Hematopoietic multipotent progenitor cell (in vitro differentiated cells): ENCODE results near the gene SPDYE4. TPM values are rescaled to one million over a fixed set of nuclear protein-coding genes. Genes with fewer than 3 reads are reported as not detected.
A peak's percentile ranks its signal among the peaks of the same experiment; 100 is the strongest.

Experiments used
- DNase-seq, 3 donors: peaks; one replicate each; pipeline ENCODE4 v3.0.0-alpha.2; 2011 to 2015; ENCODE audit warnings: low read depth in 2 of 3, low spot score in 2 of 3
- total RNA-seq: library from RNA; depleted of rRNA; stranded (reverse); fragments of >200 nt; gene quantifications from one replicate; pipeline ENCODE4 v1.2.3, GENCODE V29; 2012

The SPDYE4 gene
- total RNA-seq, 1 donor, result not detected

DNA sequence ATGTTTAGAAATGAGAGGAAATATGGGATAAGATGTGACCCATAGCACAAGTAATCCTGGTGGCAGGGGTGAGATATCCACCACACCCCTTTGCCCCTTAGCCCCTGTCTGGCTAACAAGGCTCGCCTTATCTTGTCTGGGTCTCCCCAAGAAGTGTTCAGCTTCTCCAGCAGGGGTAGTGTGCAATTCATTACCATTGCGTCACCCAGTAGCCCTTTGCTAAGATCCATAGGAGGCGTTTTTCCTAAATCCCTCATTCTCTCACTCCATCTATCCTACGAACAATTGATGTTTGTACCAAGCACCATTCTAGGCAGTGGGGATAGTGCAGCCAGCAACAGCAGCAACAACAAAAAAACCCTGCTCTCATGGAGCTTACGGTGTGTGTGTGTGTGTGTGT lies 44.5 kb downstream of the SPDYE4 start:
- DNase-seq, result no peak

DNA sequence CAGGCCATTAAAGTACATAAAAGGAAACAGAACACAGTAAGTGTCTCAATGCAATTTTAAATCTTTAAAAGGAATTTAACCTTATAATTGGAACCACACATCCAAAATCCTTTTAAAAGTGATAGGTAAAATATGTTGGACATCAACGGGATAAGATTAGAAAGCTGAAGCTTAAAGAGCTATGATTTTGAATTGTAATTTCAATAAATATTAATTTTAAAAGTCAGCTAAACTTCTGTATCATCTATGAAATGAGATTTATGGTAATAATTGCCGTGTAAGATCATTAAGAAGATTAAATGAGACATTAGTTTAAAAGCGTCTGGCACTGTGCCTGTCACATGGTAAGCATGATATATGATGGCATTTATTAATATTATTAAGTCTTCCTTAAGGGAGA lies 45.0 kb downstream of the SPDYE4 start:
- DNase-seq, result no peak

DNA sequence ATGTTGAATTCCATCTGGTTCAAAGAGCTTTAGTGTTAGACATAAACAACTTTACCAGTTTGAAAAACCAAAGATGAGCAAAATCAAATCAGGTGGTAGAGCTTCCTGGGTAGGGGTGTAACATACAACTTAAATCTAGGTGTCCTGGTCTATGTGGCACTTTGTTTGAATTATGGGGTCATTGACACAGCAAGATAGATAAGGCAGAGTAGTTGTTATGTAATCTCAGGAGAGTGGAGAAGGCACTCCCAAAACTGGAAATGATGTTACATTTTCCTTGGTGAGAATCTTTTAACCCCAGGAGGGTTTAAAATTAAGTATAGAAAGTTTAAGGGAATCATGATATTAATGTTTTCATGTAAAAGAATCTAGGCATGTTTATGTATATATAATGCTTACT lies 45.6 kb downstream of the SPDYE4 start:
- no peak for DNase-seq

DNA sequence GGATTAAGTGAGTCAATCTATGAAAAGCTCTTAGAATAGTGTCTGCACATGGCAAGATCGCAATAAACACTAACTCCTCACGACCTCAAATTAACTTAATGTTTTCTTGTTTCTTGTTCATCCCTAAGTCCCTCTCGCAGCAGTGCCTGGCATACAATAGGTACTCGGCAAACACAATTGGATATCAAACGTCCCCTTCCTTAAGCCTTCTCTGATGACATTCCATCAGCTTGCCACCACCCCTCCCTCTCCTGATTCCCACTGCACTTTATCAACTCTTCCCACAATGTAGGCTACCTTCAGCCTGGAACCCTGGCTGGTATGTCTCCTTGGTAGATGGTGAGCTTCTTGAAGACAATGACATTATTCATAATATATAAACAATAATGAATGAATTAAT lies 47.1 kb downstream of the SPDYE4 start:
- DNase-seq, result no peak

DNA sequence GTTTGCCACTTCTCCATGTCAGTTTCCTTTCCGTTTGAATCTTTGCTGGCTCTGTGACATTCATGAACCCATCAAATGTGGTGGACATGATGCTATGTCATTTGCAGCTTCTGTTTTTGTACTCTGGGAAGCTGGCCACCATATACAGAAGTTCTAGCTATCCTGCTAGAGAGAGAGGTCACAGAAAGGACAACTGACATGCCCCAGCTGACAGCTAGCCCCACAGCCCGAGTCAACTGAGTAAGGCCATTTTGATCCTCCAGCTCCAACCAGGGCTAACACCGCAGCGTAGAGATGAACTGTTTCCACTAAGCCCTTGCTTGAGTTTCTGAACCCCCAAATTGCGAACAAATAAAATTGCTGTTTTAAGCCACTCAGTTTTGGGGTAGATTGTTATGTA lies 47.5 kb downstream of the SPDYE4 start:
- DNase-seq, result no peak

DNA sequence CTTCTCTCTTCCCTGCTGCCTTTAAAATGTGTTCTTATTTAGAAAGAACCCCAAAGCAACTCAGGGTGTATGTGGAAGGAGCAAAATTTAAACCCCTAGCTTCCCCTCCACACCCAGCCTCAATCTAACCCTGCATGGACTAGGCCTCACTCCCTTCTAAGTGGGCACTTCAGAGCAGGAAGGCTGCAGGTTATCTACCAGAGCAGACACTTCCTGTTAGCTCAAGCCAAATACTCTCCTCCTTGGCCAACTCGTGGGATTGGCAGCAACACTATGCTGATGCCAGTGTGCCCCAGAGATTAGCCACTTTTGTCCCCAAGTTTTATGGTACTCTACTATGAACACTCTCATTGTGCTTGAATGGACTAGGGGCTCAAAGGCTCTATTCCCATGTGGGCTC lies 49.3 kb downstream of the SPDYE4 start:
- peak in 2 of 3 donors; percentile 91 to 98 for DNase-seq

DNA sequence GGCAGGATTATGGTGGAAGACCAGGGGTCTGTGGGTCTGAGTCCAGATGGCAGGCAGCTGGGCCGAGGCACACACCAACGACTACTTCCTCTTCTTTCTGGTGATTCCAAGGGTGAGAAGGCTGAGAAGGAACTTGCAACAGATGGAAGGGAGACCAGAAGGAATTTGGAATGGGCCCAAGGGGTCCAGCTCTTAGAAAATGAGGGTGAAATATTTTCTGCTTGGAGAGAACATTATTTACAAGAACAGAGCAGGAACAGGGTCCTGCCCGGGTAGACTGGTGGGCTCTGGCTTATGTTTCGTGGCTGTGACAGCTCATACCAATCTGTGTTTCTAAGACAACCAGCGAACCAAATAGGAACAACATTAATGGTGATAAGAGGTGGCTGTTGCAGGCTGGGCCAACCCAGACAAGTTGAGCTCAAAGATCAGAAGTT lies 50.3 kb downstream of the SPDYE4 start:
- DNase-seq, result peak in 2 of 3 donors; percentile 66 to 88

DNA sequence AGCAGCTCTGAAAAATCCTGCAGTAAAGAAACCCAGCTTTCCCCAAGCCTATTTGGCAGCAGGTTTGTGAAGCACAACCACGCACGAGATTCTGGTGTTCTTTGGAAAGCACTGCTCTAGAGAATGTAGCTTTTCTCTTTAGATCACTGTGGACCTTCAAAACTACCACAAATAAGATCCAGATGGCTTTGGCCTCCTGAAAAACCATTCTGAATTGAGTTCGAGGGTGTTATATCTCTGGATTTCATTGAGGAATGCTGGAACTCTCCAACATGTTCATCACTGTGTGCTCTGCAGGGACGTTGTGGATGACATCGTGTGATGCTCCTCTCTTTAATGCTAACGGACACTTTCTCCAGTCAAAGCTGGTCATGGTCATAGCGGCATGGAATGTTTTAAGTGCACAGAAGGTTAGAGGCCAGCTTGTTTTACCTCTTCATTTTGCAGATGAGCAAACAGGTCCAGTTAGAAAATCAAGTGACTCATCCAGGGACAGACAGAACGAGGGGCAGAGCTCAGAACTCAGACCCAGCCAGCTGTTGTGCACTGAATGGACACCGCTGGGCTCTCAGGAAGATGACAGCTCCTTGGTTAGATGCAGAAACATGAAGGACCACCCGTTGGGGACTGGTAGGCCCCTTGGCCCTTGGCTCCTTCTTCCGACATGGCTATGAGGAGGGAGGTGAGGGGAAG lies 50.9 kb downstream of the SPDYE4 start:
- DNase-seq, result no peak

DNA sequence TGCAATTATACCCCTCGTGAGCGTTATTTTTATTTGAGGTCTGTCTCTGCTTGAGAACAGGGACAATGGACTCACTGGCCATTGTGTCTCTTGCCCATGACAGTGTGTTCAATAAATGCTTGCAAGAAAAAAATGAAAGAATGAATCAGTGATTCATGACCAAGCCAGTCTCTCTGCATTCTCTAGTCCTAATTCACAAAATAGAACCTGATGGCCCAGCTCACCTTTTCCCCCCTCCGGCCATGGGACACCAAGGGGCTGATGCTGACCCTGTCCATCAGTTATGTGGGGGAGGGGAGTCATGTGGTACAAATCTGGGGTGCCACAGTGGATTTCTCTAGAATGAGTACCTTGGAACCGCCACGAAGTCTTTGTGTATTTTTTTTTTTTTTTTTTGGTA lies 51.9 kb downstream of the SPDYE4 start:
- DNase-seq, result no peak

DNA sequence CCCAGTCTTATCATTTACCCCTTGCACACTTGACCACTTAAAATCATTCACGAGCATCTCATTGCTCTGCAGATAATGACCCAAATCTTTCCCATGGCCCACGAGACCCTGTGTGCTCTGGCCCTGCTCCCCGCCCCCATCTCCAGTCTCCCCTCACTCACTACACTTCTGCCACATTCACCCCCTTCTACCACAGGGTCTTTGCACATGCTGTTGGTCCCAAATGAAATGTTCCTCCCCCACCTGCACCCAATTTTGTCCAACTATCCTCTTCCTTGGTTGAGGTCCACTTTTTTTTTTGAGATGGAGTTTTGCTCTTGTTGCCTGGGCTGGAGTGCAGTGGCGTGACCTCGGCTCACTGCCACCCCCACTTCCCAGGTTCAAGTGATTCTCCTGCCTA lies 52.9 kb downstream of the SPDYE4 start:
- DNase-seq, result no peak

DNA sequence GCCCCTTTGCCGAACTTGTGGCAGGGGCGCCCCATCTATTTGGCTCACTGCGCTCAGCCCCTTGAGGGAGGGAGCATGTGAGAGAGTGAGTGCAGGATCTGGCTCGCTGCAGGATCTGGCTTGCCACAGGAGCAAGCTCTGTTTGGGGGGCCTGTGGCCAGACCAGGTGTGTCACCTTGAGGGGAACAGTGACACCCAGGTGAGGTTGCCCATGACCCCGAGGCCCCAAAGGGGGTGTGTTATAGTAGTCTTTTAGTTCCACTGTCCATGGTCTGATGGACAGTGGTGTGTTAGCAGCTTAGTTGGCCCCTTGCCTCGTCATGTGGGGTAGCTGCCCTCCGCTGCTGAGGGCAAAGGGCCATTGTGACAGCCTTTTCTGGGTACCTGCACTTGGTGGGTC lies 55.3 kb downstream of the SPDYE4 start:
- DNase-seq, result no peak

DNA sequence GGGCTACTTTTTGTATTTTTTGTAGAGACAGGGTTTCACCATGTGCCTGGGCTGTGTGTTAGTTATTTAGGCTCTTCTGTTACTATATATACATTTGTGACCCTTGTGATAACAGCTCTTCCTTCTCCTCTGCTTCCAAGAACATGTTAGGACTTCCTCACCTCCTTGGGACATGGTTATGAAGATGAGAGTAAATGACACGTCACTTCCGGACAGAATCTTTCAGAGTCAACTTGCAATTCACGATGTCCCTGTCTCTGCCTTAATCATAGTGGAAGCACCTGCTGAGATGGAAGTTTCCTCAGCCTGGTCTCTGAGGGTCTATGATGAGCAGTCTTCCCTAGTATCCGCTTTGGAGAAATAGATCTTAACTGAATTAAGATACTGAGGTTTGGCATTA lies 56.6 kb downstream of the SPDYE4 start:
- no peak for DNase-seq

DNA sequence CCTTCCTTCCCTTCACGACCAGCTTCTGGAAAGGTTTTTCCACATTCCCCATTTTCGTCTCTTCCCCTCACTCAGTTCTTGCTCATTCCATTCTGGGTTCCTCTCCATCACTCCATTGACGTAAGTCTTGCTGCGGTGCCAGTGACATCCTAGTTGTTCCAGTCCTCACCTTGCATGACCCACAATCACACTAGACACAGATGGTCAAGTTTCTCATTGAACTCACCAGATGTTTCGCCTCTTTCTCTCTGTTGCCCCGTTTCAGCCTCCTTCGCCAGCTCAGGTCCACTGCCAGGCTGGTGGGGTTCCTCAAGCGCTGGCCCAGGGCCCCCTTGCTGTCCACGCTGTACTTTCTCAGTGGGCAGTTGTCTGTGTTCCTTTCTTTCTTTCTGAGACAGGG lies 57.1 kb downstream of the SPDYE4 start:
- no peak for DNase-seq

Other genes starting within 250 kb of the SPDYE4 start
- gene MYH10, start 127.8 kb downstream of the SPDYE4 start, total RNA-seq, result 38.8 TPM
- gene CCDC42, start 13.7 kb downstream of the SPDYE4 start, total RNA-seq, result 4.0 TPM
- 0.81 TPM for gene MFSD6L, start 40.8 kb upstream of the SPDYE4 start, total RNA-seq
- gene PIK3R6, start 109.1 kb upstream of the SPDYE4 start, total RNA-seq, result 10.0 TPM
- gene PIK3R5, start 207.2 kb upstream of the SPDYE4 start, total RNA-seq, result 17.0 TPM